Endothelial cell of umbilical vein (primary cell): ENCODE measurements around the gene STK40. TPM values are rescaled to one million over a fixed set of nuclear protein-coding genes. Genes with fewer than 3 reads are reported as not detected.

Source experiments
- BruUV-seq: library from RNA; stranded (reverse); fragments of 400-500 nt; replicated peaks from 2 replicates; lab custom pipeline; 2021; lab: Mats Ljungman, UMichigan
- CTCF ChIA-PET: fragments of 300-600, 350-600 bp; sonication (Branson Sonifier 250); formaldehyde crosslinking; loops from one replicate; lab custom pipeline; 2021; ENCODE audit warnings: antibody characterized with exemption, inconsistent platforms; lab: Charles Lee
- POLR2A ChIA-PET: fragments of 300-600, 350-600 bp; sonication (Branson Sonifier 250); formaldehyde crosslinking; loops from one replicate; lab custom pipeline; 2021; ENCODE audit warnings: antibody characterized with exemption, inconsistent platforms; lab: Charles Lee
- DNase-seq: peaks from one replicate; pipeline ENCODE4 v3.0.0-alpha.2; 2011; ENCODE audit warnings: low read depth, low spot score
- FAIRE-seq: peaks from 2 replicates; lab custom pipeline; 2011; peaks lifted over from hg19 to GRCh38; lab: Jason Lieb, UNC
- H2AFZ ChIP-seq: 2 replicates; pipeline ENCODE4 v1.6.0; 2012; ENCODE audit warnings: low read depth, low read length, control low read depth, inconsistent platforms
- H3K27ac ChIP-seq: 2 replicates; pipeline ENCODE4 v1.5.1; 2011; ENCODE audit warnings: low read depth, mild to moderate bottlenecking, control low read depth, low read length, moderate library complexity; ENCODE audit not compliant: insufficient read depth
- H3K27me3 ChIP-seq, 2 experiments: 2 replicates each; pipeline versions ENCODE4 v1.6.0 to v1.6.1; 2011; ENCODE audit warnings: low read length in 2 of 2, mixed read lengths in 1 of 2; ENCODE audit not compliant: control insufficient read depth in 2 of 2, insufficient read depth in 2 of 2
- H3K36me3 ChIP-seq, 2 experiments: 2 replicates in 1 of 2; 3 replicates in 1 of 2; pipeline ENCODE4 v1.5.1; 2011; ENCODE audit warnings: low read length in 2 of 2, mild to moderate bottlenecking in 1 of 2, moderate library complexity in 1 of 2; ENCODE audit not compliant: control insufficient read depth in 2 of 2, insufficient read depth in 2 of 2; ENCODE audit errors: extremely low read depth in 1 of 2
- H3K4me1 ChIP-seq: 3 replicates; pipeline ENCODE4 v1.5.1; 2011; ENCODE audit warnings: mild to moderate bottlenecking, low read length; ENCODE audit not compliant: control insufficient read depth, insufficient read depth; ENCODE audit errors: extremely low read depth
- H3K4me2 ChIP-seq: 2 replicates; pipeline ENCODE4 v1.6.1; 2011; ENCODE audit warnings: low read length, control low read depth, mixed read lengths; ENCODE audit not compliant: insufficient read depth
- H3K4me3 ChIP-seq, 3 experiments: fragments of 200-600 bp in 1 of 3; sonication (generic), shearing (Covaris generic) in 1 of 3; replicated peaks in 1 of 3; 2 replicates each; pipeline ENCODE4 v1.5.1; 2011 to 2016; ENCODE audit warnings: control low read depth in 3 of 3, low read length in 3 of 3, mild to moderate bottlenecking in 2 of 3, inconsistent platforms in 1 of 3, low read depth in 1 of 3, moderate library complexity in 1 of 3; ENCODE audit not compliant: insufficient read depth in 1 of 3
- H3K79me2 ChIP-seq: 2 replicates; pipeline ENCODE4 v1.6.0; 2012; ENCODE audit warnings: low read length, inconsistent platforms; ENCODE audit not compliant: control insufficient read depth, insufficient read depth
- H3K9ac ChIP-seq: replicated peaks from 2 replicates; pipeline ENCODE3; 2011; ENCODE audit warnings: low read length, control low read depth; ENCODE audit not compliant: insufficient read depth; ENCODE audit errors: extremely low read depth
- H3K9me1 ChIP-seq: replicated peaks from 3 replicates; pipeline ENCODE4 v1.6.0; 2011; ENCODE audit warnings: mild to moderate bottlenecking, low read length; ENCODE audit not compliant: control insufficient read depth, insufficient read depth; ENCODE audit errors: extremely low read depth
- H3K9me3 ChIP-seq: replicated peaks from 2 replicates; pipeline ENCODE4 v1.5.1; 2012; ENCODE audit warnings: low read length, inconsistent platforms; ENCODE audit not compliant: control insufficient read depth, insufficient read depth
- H4K20me1 ChIP-seq: replicated peaks from 2 replicates; pipeline ENCODE3; 2011; ENCODE audit warnings: mild to moderate bottlenecking, low read length; ENCODE audit not compliant: control insufficient read depth, insufficient read depth; ENCODE audit errors: extremely low read depth
- EZH2 ChIP-seq: IDR thresholded peaks from 2 replicates; pipeline ENCODE4 v1.6.1; 2012; ENCODE audit warnings: borderline replicate concordance, low read depth, mild to moderate bottlenecking, moderate library complexity, low read length, inconsistent platforms; ENCODE audit not compliant: severe bottlenecking
- FOS ChIP-seq: IDR thresholded peaks from 2 replicates; pipeline ENCODE4 v1.6.1; 2011; ENCODE audit warnings: mild to moderate bottlenecking, low read length, moderate library complexity, borderline replicate concordance; ENCODE audit not compliant: insufficient read depth
- GATA2 ChIP-seq: IDR thresholded peaks from 2 replicates; pipeline ENCODE4 v1.7.0; 2011; ENCODE audit warnings: low read depth, mild to moderate bottlenecking, moderate library complexity, mixed read lengths, low read length; ENCODE audit not compliant: insufficient read length, insufficient read depth
- JUN ChIP-seq: IDR thresholded peaks from 2 replicates; pipeline ENCODE4 v1.6.1; 2011; ENCODE audit warnings: borderline replicate concordance, low read depth; ENCODE audit not compliant: insufficient read length, insufficient read depth
- MYC ChIP-seq: IDR thresholded peaks from one replicate; pipeline ENCODE4 v1.6.1; 2011; ENCODE audit warnings: mild to moderate bottlenecking, low read depth, low read length
- POLR2A ChIP-seq: IDR thresholded peaks from 2 replicates; pipeline ENCODE4 v1.6.1; 2012; ENCODE audit warnings: low read depth, mild to moderate bottlenecking, control low read depth, low read length
- POLR2AphosphoS5 ChIP-seq: IDR thresholded peaks from 2 replicates; pipeline ENCODE4 v1.6.1; 2012; ENCODE audit warnings: low read depth, mild to moderate bottlenecking, control low read depth, low read length, moderate library complexity; ENCODE audit not compliant: insufficient read depth
- dilution Hi-C: fragments of 300-500 bp; cut with MboI; formaldehyde crosslinking; loops from one replicate; pipeline ENCODE4 v1.15.0; 2019; ENCODE audit warnings: low sequenced_read_pairs; ENCODE audit not compliant: extremely low pct_ligation_motif_present
- intact Hi-C: fragments of 100-400 bp; cut with micrococcal nuclease; formaldehyde crosslinking; loops from one replicate; pipeline ENCODE4 v1.10.0; 2022
- polyA plus RNA-seq, 4 experiments: library from polyadenylated mRNA; depleted of rRNA in 3 of 4; stranded (reverse) in 3 of 4; unstranded in 1 of 4; fragments of >200 nt; gene quantifications; 2 replicates each; pipeline versions ENCODE4 v1.2.1 to v1.2.3, GENCODE V29; 2011 to 2012; ENCODE audit warnings: missing spikeins in 1 of 4
- total RNA-seq: library from RNA; stranded (reverse); gene quantifications from 2 replicates; pipeline ENCODE4 v1.2.3, GENCODE V29; 2021
- TF ChIP-seq, protein P1 (sequence below), 2 donors: IDR thresholded peaks; 1 replicate in 1 of 2; 2 replicates in 1 of 2; pipeline ENCODE4 v1.5.1; 2011; ENCODE audit warnings: low read length in 2 of 2, mild to moderate bottlenecking in 2 of 2, moderate library complexity in 2 of 2, control low read depth in 1 of 2, inconsistent platforms in 1 of 2, low read depth in 1 of 2; ENCODE audit not compliant: insufficient read depth in 1 of 2; ENCODE audit errors: extremely low read depth in 1 of 2
- TF ChIP-seq, protein P2 (sequence below): IDR thresholded peaks from 2 replicates; pipeline ENCODE4 v1.6.1; 2011; ENCODE audit not compliant: insufficient read depth, insufficient read length

STK40 gene
- total and polyA plus RNA-seq, 2 donors (not counting 3 experiments of a cell fraction or from before 2014, with no cell fraction given), result 20.8 to 36.8 TPM

DNA sequence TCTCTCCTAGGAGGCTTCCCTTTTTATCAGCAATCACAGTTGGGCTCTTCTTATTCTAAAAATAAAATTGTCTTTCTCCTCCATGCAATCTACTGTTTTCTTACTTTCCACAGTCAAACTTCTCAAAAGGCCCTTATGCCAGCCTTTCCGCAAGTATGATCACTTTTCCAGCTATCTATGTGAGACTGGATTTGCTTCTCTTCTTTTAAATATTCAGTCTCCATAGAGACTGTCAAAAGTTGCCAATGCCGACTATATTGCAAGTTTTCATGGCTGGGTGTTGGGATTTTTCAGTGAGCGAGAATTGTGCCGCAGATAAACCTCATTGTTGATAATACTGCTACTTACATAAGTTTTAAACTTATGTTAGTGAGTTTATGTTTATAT lies 16.8 kb upstream of the STK40 start:
- DNase-seq (no peak), FAIRE-seq (no peak)
- Histone ChIP-seq H3K36me3 (no peaks in the 10 kb centered on the region), H2AFZ (no peak overlapping the region), H3K9ac (no peak overlapping the region), H3K9me3 (no peaks in the 10 kb centered on the region), H3K4me2 (no peak overlapping the region), H3K27me3 (no peaks in the 10 kb centered on the region), H3K4me1 (peaks cover 3% of the 10 kb centered on the region), H3K4me3 (no peak overlapping the region), H4K20me1 (no peaks in the 10 kb centered on the region), H3K9me1 (no peaks in the 10 kb centered on the region), H3K27ac (no peak overlapping the region), H3K79me2 (no peaks in the 10 kb centered on the region)
- intact Hi-C loops (no loop called here), dilution Hi-C loops (no loop called here)
- ChIA-PET POLR2A (no interaction called here), CTCF (interaction anchor here (1.5 kb wide), 1 partner anchor 60 kb away, joined by 4 read pairs; no protein-coding TSS in a partner anchor)
- no TSS peak for BruUV-seq
- TF ChIP-seq POLR2A (no peak), POLR2AphosphoS5 (no peak), FOS (no peak), JUN (no peak), MYC (no peak), EZH2 (no peak), GATA2 (no peak)
- TF ChIP-seq, protein P1, sequence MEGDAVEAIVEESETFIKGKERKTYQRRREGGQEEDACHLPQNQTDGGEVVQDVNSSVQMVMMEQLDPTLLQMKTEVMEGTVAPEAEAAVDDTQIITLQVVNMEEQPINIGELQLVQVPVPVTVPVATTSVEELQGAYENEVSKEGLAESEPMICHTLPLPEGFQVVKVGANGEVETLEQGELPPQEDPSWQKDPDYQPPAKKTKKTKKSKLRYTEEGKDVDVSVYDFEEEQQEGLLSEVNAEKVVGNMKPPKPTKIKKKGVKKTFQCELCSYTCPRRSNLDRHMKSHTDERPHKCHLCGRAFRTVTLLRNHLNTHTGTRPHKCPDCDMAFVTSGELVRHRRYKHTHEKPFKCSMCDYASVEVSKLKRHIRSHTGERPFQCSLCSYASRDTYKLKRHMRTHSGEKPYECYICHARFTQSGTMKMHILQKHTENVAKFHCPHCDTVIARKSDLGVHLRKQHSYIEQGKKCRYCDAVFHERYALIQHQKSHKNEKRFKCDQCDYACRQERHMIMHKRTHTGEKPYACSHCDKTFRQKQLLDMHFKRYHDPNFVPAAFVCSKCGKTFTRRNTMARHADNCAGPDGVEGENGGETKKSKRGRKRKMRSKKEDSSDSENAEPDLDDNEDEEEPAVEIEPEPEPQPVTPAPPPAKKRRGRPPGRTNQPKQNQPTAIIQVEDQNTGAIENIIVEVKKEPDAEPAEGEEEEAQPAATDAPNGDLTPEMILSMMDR (IDR thresholded peaks at IDR 0.05; ENCODE audit: extremely low read depth in 1 of 2, insufficient read depth in 1 of 2, low read depth in 1 of 2, low read length in 2 of 2), result no peak
- TF ChIP-seq, protein P2, sequence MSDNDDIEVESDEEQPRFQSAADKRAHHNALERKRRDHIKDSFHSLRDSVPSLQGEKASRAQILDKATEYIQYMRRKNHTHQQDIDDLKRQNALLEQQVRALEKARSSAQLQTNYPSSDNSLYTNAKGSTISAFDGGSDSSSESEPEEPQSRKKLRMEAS, result no peak
